GM12878 (cell line): Measurements from ENCODE around the gene DCLK2.

ENCODE experiments used
- CBFB ChIP-seq: IDR thresholded peaks from 2 replicates; pipeline ENCODE4 v1.6.1; 2016; ENCODE audit warnings: antibody characterized with exemption, low read depth
- CBX3 ChIP-seq: fragments of 200-600 bp; sonication (generic); IDR thresholded peaks from 2 replicates; pipeline ENCODE4 v1.6.1; 2016; ENCODE audit warnings: low read depth, borderline replicate concordance
- CREB1 ChIP-seq: IDR thresholded peaks from 2 replicates; pipeline ENCODE4 v1.6.1; 2012; ENCODE audit warnings: low read depth, mild to moderate bottlenecking, inconsistent platforms
- EP300 ChIP-seq, 2 experiments: fragments of 150-350 bp in 1 of 2; IDR thresholded peaks; 2 replicates each; pipeline ENCODE4 v1.6.1; 2011 to 2012; ENCODE audit warnings: low read depth in 2 of 2, low read length in 2 of 2, borderline replicate concordance in 1 of 2, improper control_type of control experiment in 1 of 2, inconsistent platforms in 1 of 2; ENCODE audit not compliant: control insufficient read depth in 1 of 2
- HDAC6 ChIP-seq: fragments of 200-600 bp; sonication (generic); IDR thresholded peaks from one replicate; pipeline ENCODE4 v1.8.0; 2017; ENCODE audit warnings: antibody characterized with exemption; ENCODE audit not compliant: unreplicated experiment
- NFYB ChIP-seq: IDR thresholded peaks from 2 replicates; pipeline ENCODE4 v1.6.1; 2011; ENCODE audit warnings: low read depth, mild to moderate bottlenecking, low read length, improper control_type of control experiment, moderate library complexity; ENCODE audit not compliant: insufficient read depth
- POLR2A ChIP-seq: IDR thresholded peaks from 2 replicates; pipeline ENCODE4 v1.6.1; 2011; ENCODE audit warnings: low read depth, mild to moderate bottlenecking, low read length
- RAD21 ChIP-seq: IDR thresholded peaks from 2 replicates; pipeline ENCODE4 v1.6.1; 2011; ENCODE audit warnings: mild to moderate bottlenecking, low read depth, low read length, moderate library complexity; ENCODE audit not compliant: insufficient read depth
- SUPT20H ChIP-seq: IDR thresholded peaks from 2 replicates; pipeline ENCODE4 v1.6.1; 2011; ENCODE audit warnings: low read depth, mild to moderate bottlenecking, low read length, moderate library complexity, borderline replicate concordance; ENCODE audit not compliant: control insufficient read depth
- TCF3 ChIP-seq: IDR thresholded peaks from 2 replicates; pipeline ENCODE4 v1.6.1; 2012; ENCODE audit warnings: low read depth, mild to moderate bottlenecking, low read length, borderline replicate concordance; ENCODE audit not compliant: insufficient read depth
- TF ChIP-seq, protein P1 (sequence below), 3 experiments: IDR thresholded peaks in 2 of 3; conservative IDR thresholded peaks in 1 of 3; 2 replicates each; pipeline ENCODE4 v1.5.1; 2011; ENCODE audit warnings: low read depth in 3 of 3, low read length in 3 of 3, mild to moderate bottlenecking in 3 of 3, control low read depth in 2 of 3, moderate library complexity in 2 of 3, inconsistent platforms in 1 of 3, mixed read lengths in 1 of 3; ENCODE audit not compliant: control insufficient read depth in 2 of 3, insufficient read depth in 1 of 3; ENCODE audit errors: extremely low read depth in 1 of 3
- TF ChIP-seq, protein P2 (sequence below): IDR thresholded peaks from 2 replicates; pipeline ENCODE4 v1.6.1; 2011; ENCODE audit warnings: borderline replicate concordance, low read depth, mild to moderate bottlenecking, moderate library complexity, mixed read lengths, low read length; ENCODE audit not compliant: insufficient read depth; ENCODE audit errors: extremely low read length
- TF ChIP-seq, protein P3 (sequence below): IDR thresholded peaks from 2 replicates; pipeline ENCODE4 v1.6.1; 2012; ENCODE audit warnings: mild to moderate bottlenecking, low read depth, low read length
- TF ChIP-seq, protein P4 (sequence below): fragments of 450-650 bp; IDR thresholded peaks from 2 replicates; pipeline ENCODE4 v1.6.1; 2017; ENCODE audit warnings: mild to moderate bottlenecking, low read depth, inconsistent platforms; ENCODE audit not compliant: poor library complexity, severe bottlenecking

DNA sequence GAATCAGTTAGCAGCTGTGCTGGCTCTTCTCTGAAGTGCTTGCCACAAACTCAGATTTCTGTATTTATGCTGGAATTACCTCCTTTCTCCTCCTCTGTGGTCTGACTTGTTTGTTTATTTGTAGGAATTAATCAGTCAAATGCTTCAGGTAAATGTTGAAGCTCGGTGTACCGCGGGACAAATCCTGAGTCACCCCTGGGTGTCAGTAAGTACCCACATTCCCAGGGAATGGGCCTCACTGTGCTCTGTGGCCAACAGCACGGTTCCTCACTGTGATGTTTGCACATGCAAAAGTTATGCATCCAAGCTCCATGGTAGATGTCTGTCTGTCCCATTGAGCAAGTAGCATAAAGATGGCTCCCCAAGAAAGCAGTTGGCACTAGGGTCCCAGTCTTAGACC is 169.9 kb downstream of the DCLK2 start:
- no peak for TF ChIP-seq CBFB
- no peak for TF ChIP-seq TCF3
- no peak for TF ChIP-seq CREB1
- TF ChIP-seq, protein P1, sequence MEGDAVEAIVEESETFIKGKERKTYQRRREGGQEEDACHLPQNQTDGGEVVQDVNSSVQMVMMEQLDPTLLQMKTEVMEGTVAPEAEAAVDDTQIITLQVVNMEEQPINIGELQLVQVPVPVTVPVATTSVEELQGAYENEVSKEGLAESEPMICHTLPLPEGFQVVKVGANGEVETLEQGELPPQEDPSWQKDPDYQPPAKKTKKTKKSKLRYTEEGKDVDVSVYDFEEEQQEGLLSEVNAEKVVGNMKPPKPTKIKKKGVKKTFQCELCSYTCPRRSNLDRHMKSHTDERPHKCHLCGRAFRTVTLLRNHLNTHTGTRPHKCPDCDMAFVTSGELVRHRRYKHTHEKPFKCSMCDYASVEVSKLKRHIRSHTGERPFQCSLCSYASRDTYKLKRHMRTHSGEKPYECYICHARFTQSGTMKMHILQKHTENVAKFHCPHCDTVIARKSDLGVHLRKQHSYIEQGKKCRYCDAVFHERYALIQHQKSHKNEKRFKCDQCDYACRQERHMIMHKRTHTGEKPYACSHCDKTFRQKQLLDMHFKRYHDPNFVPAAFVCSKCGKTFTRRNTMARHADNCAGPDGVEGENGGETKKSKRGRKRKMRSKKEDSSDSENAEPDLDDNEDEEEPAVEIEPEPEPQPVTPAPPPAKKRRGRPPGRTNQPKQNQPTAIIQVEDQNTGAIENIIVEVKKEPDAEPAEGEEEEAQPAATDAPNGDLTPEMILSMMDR (IDR thresholded peaks at IDR 0.05 in 2 of 3, conservative IDR thresholded peaks at IDR 0.05 in 1 of 3; ENCODE audit: control insufficient read depth in 2 of 3, extremely low read depth in 1 of 3, insufficient read depth in 1 of 3, low read depth in 3 of 3, low read length in 3 of 3) = no peak
- TF ChIP-seq, protein P2, sequence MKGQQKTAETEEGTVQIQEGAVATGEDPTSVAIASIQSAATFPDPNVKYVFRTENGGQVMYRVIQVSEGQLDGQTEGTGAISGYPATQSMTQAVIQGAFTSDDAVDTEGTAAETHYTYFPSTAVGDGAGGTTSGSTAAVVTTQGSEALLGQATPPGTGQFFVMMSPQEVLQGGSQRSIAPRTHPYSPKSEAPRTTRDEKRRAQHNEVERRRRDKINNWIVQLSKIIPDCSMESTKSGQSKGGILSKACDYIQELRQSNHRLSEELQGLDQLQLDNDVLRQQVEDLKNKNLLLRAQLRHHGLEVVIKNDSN = no peak
- TF ChIP-seq RAD21 = no peak
- TF ChIP-seq, protein P3, sequence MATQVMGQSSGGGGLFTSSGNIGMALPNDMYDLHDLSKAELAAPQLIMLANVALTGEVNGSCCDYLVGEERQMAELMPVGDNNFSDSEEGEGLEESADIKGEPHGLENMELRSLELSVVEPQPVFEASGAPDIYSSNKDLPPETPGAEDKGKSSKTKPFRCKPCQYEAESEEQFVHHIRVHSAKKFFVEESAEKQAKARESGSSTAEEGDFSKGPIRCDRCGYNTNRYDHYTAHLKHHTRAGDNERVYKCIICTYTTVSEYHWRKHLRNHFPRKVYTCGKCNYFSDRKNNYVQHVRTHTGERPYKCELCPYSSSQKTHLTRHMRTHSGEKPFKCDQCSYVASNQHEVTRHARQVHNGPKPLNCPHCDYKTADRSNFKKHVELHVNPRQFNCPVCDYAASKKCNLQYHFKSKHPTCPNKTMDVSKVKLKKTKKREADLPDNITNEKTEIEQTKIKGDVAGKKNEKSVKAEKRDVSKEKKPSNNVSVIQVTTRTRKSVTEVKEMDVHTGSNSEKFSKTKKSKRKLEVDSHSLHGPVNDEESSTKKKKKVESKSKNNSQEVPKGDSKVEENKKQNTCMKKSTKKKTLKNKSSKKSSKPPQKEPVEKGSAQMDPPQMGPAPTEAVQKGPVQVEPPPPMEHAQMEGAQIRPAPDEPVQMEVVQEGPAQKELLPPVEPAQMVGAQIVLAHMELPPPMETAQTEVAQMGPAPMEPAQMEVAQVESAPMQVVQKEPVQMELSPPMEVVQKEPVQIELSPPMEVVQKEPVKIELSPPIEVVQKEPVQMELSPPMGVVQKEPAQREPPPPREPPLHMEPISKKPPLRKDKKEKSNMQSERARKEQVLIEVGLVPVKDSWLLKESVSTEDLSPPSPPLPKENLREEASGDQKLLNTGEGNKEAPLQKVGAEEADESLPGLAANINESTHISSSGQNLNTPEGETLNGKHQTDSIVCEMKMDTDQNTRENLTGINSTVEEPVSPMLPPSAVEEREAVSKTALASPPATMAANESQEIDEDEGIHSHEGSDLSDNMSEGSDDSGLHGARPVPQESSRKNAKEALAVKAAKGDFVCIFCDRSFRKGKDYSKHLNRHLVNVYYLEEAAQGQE = no peak
- no peak for TF ChIP-seq POLR2A
- TF ChIP-seq CBX3 = no peak
- TF ChIP-seq, protein P4, sequence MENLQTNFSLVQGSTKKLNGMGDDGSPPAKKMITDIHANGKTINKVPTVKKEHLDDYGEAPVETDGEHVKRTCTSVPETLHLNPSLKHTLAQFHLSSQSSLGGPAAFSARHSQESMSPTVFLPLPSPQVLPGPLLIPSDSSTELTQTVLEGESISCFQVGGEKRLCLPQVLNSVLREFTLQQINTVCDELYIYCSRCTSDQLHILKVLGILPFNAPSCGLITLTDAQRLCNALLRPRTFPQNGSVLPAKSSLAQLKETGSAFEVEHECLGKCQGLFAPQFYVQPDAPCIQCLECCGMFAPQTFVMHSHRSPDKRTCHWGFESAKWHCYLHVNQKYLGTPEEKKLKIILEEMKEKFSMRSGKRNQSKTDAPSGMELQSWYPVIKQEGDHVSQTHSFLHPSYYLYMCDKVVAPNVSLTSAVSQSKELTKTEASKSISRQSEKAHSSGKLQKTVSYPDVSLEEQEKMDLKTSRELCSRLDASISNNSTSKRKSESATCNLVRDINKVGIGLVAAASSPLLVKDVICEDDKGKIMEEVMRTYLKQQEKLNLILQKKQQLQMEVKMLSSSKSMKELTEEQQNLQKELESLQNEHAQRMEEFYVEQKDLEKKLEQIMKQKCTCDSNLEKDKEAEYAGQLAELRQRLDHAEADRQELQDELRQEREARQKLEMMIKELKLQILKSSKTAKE = no peak
- no peak for TF ChIP-seq HDAC6
- TF ChIP-seq NFYB = no peak
- no peak for TF ChIP-seq EP300 (IDR thresholded peaks at IDR 0.05; ENCODE audit: borderline replicate concordance in 1 of 2, control insufficient read depth in 1 of 2, low read depth in 2 of 2, low read length in 2 of 2)
- TF ChIP-seq SUPT20H = no peak
